Spleen (tissue), 11 donors: ENCODE data around the gene ZNF566. TPM values are rescaled to one million over a fixed set of nuclear protein-coding genes. Genes with fewer than 3 reads are reported as not detected.

Experiments used
- DNase-seq: peaks from one replicate; pipeline ENCODE4 v3.0.0-alpha.2; 2020
- H3K27ac ChIP-seq, 8 donors: fragments of 200-600 bp; sonication (generic) in 7 of 8; 1 replicate in 4 of 8; 2 replicates in 4 of 8; pipeline versions ENCODE4 v1.5.0 to v1.8.0; 2016 to 2021; ENCODE audit warnings: inconsistent platforms in 4 of 8, mild to moderate bottlenecking in 4 of 8, moderate library complexity in 1 of 8
- H3K27me3 ChIP-seq, 7 donors: fragments of 200-600 bp; sonication (generic) in 6 of 7; replicated peaks in 1 of 7; 1 replicate in 4 of 7; 2 replicates in 3 of 7; pipeline versions ENCODE4 v1.5.0 to v1.8.0; 2016 to 2021; ENCODE audit warnings: inconsistent platforms in 3 of 7, mild to moderate bottlenecking in 1 of 7
- H3K36me3 ChIP-seq, 6 donors: fragments of 200-600 bp; sonication (generic) in 5 of 6; 1 replicate in 4 of 6; 2 replicates in 2 of 6; pipeline versions ENCODE4 v1.5.0 to v1.8.0; 2016 to 2021; ENCODE audit warnings: inconsistent platforms in 2 of 6
- H3K4me1 ChIP-seq, 6 donors: fragments of 200-600 bp; sonication (generic) in 5 of 6; 1 replicate in 3 of 6; 2 replicates in 3 of 6; pipeline versions ENCODE4 v1.5.0 to v1.8.0; 2016 to 2021; ENCODE audit warnings: inconsistent platforms in 3 of 6
- H3K4me3 ChIP-seq, 8 donors: fragments of 200-600 bp; sonication (generic) in 7 of 8; 1 replicate in 4 of 8; 2 replicates in 4 of 8; pipeline versions ENCODE4 v1.5.0 to v1.8.0; 2016 to 2021; ENCODE audit warnings: inconsistent platforms in 4 of 8, mild to moderate bottlenecking in 4 of 8, moderate library complexity in 2 of 8
- H3K9me3 ChIP-seq, 8 donors: fragments of 200-600 bp; sonication (generic) in 7 of 8; 1 replicate in 4 of 8; 2 replicates in 4 of 8; pipeline versions ENCODE4 v1.5.0 to v1.8.0; 2016 to 2021; ENCODE audit warnings: inconsistent platforms in 4 of 8
- POLR2A ChIP-seq, 3 donors: fragments of 450-650 bp; IDR thresholded peaks; one replicate each; pipeline ENCODE4 v1.5.1; 2017; ENCODE audit warnings: antibody characterized with exemption in 3 of 3, mild to moderate bottlenecking in 1 of 3
- POLR2AphosphoS5 ChIP-seq, 3 donors: sonication (generic); formaldehyde crosslinking; IDR thresholded peaks; one replicate each; pipeline ENCODE4 v1.5.1; 2017; ENCODE audit warnings: antibody characterized with exemption in 3 of 3
- WGBS, 5 donors: extraction: QIAGEN DNeasy Blood & Tissue Kit in 3 of 5; methylation state at CpG; one replicate each; pipeline versions ENCODE4 v1.1.5 to v1.1.7; 2013 to 2018; 5-methylcytosine and 5-hydroxymethylcytosine counted together
- intact Hi-C: fragments of 100-400 bp; cut with DNase I; formaldehyde crosslinking; loops from one replicate; pipeline ENCODE4 v1.15.0; 2023; ENCODE audit warnings: low total_unique reads
- polyA plus RNA-seq, 3 donors: library from polyadenylated mRNA; stranded (reverse); fragments of 200-250 nt; gene quantifications; one replicate each; pipeline ENCODE4 v1.2.1, GENCODE V29; 2013
- total RNA-seq, 7 donors: library from RNA; depleted of rRNA in 3 of 7; stranded (reverse); fragments of >200 nt in 3 of 7; fragmentation: NEBNext Ultra II Directional in 4 of 7; extraction: Animal tissue kit (Norgen Biotek cat#: 25700) in 4 of 7; gene quantifications; one replicate each; pipeline versions ENCODE4 v1.1.0 to v1.2.1, GENCODE V29; 2016 to 2021
- TF ChIP-seq, protein P1 (sequence below), 11 experiments: fragments of 200-600 bp in 7 of 11; fragments of 450-650 bp in 4 of 11; sonication (generic) in 4 of 11; IDR thresholded peaks in 8 of 11; conservative IDR thresholded peaks in 3 of 11; 1 replicate in 7 of 11; 2 replicates in 4 of 11; pipeline versions ENCODE4 v1.4.0 to v1.8.0; 2016 to 2021; ENCODE audit warnings: antibody characterized with exemption in 11 of 11, inconsistent platforms in 4 of 11, mild to moderate bottlenecking in 1 of 11
- donor health status: healthy with polysubstance abuse.
- donor health status: DM: no; HTN: no; CAD: no; lungs with moderate emphysema.
- donor health status: DM: no; HTN: no; CAD: no.
- donor health status: Bipolar disorder and iron deficiency.
- donor health status: healthy.
- donor health status: DM: no; HTN: no; CAD: no.
- donor health status: DM: yes; HTN: yes; CAD: no.

ZNF566 gene
- total and polyA plus RNA-seq, 10 donors, result 6.6 to 24.8 (median 15.2) TPM

DNA sequence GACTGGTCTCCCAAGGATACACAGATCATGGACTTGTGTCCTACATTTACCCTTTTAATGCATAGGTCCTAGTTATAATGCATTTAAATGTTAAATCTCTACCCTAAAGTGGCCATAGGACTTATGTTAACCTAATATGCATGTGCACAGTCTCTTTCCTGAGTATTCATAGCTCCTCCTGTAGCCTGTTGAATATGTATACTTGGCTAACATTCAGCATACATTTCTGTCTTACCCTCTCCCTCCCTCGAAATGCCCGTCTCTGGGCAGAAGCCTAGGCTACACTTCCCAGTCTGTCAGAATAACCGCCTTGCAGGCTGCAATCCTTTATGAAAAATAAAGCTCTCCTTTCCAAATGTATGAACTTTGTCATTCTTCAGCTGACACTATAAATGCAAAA lies 84.9 kb downstream of the ZNF566 start:
- 95 to 100% (median 98%) methylated on average over 3 of the region's 3 CpGs for WGBS, 5 donors
- intact Hi-C loops, result no loop called here

DNA sequence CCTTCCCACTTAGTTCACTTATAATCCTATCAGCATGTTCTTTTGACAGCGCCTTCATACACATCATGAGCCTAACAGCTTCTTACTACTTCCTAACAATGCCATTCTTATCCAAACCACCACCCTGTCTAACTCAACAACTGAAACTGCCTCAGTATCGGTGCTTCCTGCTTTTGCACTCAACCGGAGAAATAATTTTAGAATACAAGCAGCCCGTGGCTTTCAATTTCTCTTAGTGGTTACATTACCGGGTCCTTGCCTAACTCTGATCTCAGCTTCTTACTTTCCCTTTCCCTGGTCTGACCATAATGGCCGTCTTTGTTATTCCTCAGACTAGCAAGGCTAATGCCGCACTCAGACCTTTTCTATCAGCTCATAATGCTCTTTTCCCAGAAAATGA lies 87.9 kb downstream of the ZNF566 start:
- intact Hi-C loops, result no loop called here
- Histone ChIP-seq H3K27me3 (no peaks in the 10 kb centered on the region), H3K4me3 (peak overlapping the region in 1 of 8 donors; percentile 0), H3K27ac (peak overlapping the region in 4 of 8 donors; percentile 37 to 53 (median 45)), H3K36me3 (peaks cover 10 to 100% (median 88%) of the 10 kb centered on the region in 6 donors), H3K4me1 (peaks cover 0 to 10% (median 0%) of the 10 kb centered on the region in 6 donors), H3K9me3 (peaks cover 0 to 95% (median 84%) of the 10 kb centered on the region in 8 donors)
- no peak for TF ChIP-seq POLR2A (IDR thresholded peaks at IDR 0.05)
- TF ChIP-seq, protein P1, sequence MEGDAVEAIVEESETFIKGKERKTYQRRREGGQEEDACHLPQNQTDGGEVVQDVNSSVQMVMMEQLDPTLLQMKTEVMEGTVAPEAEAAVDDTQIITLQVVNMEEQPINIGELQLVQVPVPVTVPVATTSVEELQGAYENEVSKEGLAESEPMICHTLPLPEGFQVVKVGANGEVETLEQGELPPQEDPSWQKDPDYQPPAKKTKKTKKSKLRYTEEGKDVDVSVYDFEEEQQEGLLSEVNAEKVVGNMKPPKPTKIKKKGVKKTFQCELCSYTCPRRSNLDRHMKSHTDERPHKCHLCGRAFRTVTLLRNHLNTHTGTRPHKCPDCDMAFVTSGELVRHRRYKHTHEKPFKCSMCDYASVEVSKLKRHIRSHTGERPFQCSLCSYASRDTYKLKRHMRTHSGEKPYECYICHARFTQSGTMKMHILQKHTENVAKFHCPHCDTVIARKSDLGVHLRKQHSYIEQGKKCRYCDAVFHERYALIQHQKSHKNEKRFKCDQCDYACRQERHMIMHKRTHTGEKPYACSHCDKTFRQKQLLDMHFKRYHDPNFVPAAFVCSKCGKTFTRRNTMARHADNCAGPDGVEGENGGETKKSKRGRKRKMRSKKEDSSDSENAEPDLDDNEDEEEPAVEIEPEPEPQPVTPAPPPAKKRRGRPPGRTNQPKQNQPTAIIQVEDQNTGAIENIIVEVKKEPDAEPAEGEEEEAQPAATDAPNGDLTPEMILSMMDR (IDR thresholded peaks at IDR 0.05 in 8 of 11, conservative IDR thresholded peaks at IDR 0.05 in 3 of 11), result no peak
- TF ChIP-seq POLR2AphosphoS5 (IDR thresholded peaks at IDR 0.05), result no peak
- DNase-seq, result no peak
- WGBS, 5 donors, result 68 to 78% (median 73%) methylated on average over 7 of the region's 7 CpGs

More for the DNA sequence above, 84.9 kb downstream of the ZNF566 start:
- no peak for TF ChIP-seq POLR2A (IDR thresholded peaks at IDR 0.05)
- TF ChIP-seq, protein P1 (IDR thresholded peaks at IDR 0.05 in 8 of 11, conservative IDR thresholded peaks at IDR 0.05 in 3 of 11), result no peak
- TF ChIP-seq POLR2AphosphoS5 (IDR thresholded peaks at IDR 0.05), result no peak
- no peak for DNase-seq
- Histone ChIP-seq H3K4me3 (no peak overlapping the region), H3K36me3 (peaks cover 15 to 100% (median 86%) of the 10 kb centered on the region in 6 donors), H3K4me1 (peaks cover 0 to 10% (median 0%) of the 10 kb centered on the region in 6 donors), H3K27me3 (no peaks in the 10 kb centered on the region), H3K9me3 (peaks cover 0 to 90% (median 73%) of the 10 kb centered on the region in 8 donors), H3K27ac (no peak overlapping the region)

DNA sequence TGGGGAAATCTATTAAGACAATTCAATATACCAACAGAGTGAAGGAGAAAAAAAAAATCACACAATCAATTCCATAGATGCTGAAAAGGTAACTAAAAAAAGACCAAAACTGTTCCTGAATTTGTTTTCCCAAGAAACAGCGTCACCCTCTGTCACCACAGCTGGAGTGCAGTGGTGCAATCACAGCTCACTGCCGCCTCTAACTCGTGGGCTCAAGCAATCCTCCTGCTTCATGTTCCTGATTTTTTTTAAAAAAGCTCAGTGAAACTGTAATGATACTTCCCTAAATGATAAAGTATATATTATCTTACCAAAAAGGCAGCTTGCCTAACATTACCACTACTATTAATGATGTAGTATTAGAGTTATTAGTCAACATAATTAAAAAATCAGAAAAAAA lies 90.8 kb downstream of the ZNF566 start:
- TF ChIP-seq, protein P1 (IDR thresholded peaks at IDR 0.05 in 8 of 11, conservative IDR thresholded peaks at IDR 0.05 in 3 of 11), result no peak
- TF ChIP-seq POLR2A (IDR thresholded peaks at IDR 0.05) (no peak), POLR2AphosphoS5 (IDR thresholded peaks at IDR 0.05) (no peak)
- no peaks in the 10 kb centered on the region for H3K27me3 ChIP-seq
- H3K4me3 ChIP-seq, result no peak overlapping the region
- 66 to 88% (median 79%) methylated on average over 3 of the region's 3 CpGs for WGBS, 5 donors
- intact Hi-C loops, result no loop called here
- peaks cover 9 to 100% (median 97%) of the 10 kb centered on the region in 8 donors for H3K9me3 ChIP-seq
- DNase-seq, result no peak
- H3K27ac ChIP-seq, result no peak overlapping the region
- H3K4me1 ChIP-seq, result peaks cover 0 to 10% (median 0%) of the 10 kb centered on the region in 6 donors
- peaks cover 20 to 100% (median 88%) of the 10 kb centered on the region in 6 donors for H3K36me3 ChIP-seq

Other genes starting within 250 kb of the ZNF566 start
- gene ZFP14, start 110.4 kb downstream of the ZNF566 start, total RNA-seq, result 10 to 100 TPM in 5 of 7 donors, 1 to 10 TPM in 2; 5.7 to 14.5 (median 11.3) TPM
- gene ZFP14, start 110.4 kb downstream of the ZNF566 start, polyA plus RNA-seq, result 1 to 10 TPM; 2.0 to 3.3 (median 2.0) TPM
- gene ZFP82, start 70.9 kb downstream of the ZNF566 start, total RNA-seq, result 10 to 100 TPM in 2 of 7 donors, 1 to 10 TPM in 5; 6.2 to 12.7 (median 8.1) TPM
- 1 to 10 TPM; 3.2 to 4.6 (median 3.5) TPM for gene ZFP82, start 70.9 kb downstream of the ZNF566 start, polyA plus RNA-seq
- gene ZNF260, start 38.7 kb upstream of the ZNF566 start, total RNA-seq, result 10 to 100 TPM in 5 of 7 donors, 1 to 10 TPM in 2; 8.7 to 14.8 (median 12.4) TPM
- gene ZNF260, start 38.7 kb upstream of the ZNF566 start, polyA plus RNA-seq, result 1 to 10 TPM; 2.9 to 5.4 (median 3.7) TPM
- 10 to 100 TPM; 10.1 to 19.4 (median 14.2) TPM for gene ZNF529, start 83.7 kb upstream of the ZNF566 start, total RNA-seq
- 1 to 10 TPM; 7.7 to 9.9 (median 8.0) TPM for gene ZNF529, start 83.7 kb upstream of the ZNF566 start, polyA plus RNA-seq
- 10 to 100 TPM in 1 of 7 donors, 1 to 10 TPM in 6; 7.2 to 13.3 (median 8.8) TPM for gene ZNF382, start 115.8 kb upstream of the ZNF566 start, total RNA-seq
- gene ZNF382, start 115.8 kb upstream of the ZNF566 start, polyA plus RNA-seq, result 1 to 10 TPM; 2.1 to 2.6 (median 2.6) TPM
- gene ZNF461, start 177.3 kb upstream of the ZNF566 start, total RNA-seq, result 10 to 100 TPM in 4 of 7 donors, 1 to 10 TPM in 3; 8.0 to 11.8 (median 10.1) TPM
- gene ZNF461, start 177.3 kb upstream of the ZNF566 start, polyA plus RNA-seq, result 1 to 10 TPM; 3.4 to 6.1 (median 4.4) TPM
- 10 to 100 TPM in 4 of 7 donors, 1 to 10 TPM in 3; 7.5 to 24.1 (median 11.7) TPM for gene ZNF567, start 198.1 kb upstream of the ZNF566 start, total RNA-seq
- 1 to 10 TPM; 2.2 to 6.3 (median 3.4) TPM for gene ZNF567, start 198.1 kb upstream of the ZNF566 start, polyA plus RNA-seq